LNCAP (cell line): ENCODE measurements around the gene DUSP10.

ENCODE experiments used
- CTCF ChIP-seq: fragments of 450-650 bp; IDR thresholded peaks from 2 replicates; pipeline ENCODE4 v1.5.1; 2017; ENCODE audit warnings: mild to moderate bottlenecking

Gene DUSP10

GRCh38 chr1:221740369-221740992 is 1.4 kb downstream of the DUSP10 start:
- no peak for TF ChIP-seq CTCF

DNA sequence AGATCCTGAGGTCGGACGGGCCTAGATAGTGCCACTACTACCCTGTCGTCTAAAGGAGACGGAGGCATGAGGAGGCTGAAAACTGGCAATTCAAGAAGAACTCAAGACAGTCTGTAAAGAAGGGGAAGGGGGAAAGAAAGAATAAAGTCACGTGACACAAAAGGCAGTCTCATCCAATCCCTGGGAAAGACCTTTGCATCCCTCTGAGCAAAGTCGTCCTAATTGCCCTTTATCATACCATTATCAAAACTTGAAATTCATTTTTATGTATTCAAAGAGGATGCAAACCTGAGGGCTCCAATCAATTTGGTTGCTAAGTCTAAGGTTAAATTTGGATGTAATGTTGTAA is 2.2 kb downstream of the DUSP10 start:
- TF ChIP-seq CTCF, result no peak

GRCh38 chr1:221739018-221739676 is 2.7 kb downstream of the DUSP10 start:
- TF ChIP-seq CTCF, result no peak

GRCh38 chr1:221736714-221737113 is 5.2 kb downstream of the DUSP10 start:
- TF ChIP-seq CTCF, result no peak

GRCh38 chr1:221735999-221736398 is 5.9 kb downstream of the DUSP10 start:
- no peak for TF ChIP-seq CTCF

- TF ChIP-seq CTCF, result no peak
Measured at GRCh38 chr1:221734187-221734586, 7.7 kb downstream of the DUSP10 start.

GRCh38 chr1:221732052-221732451 is 9.8 kb downstream of the DUSP10 start:
- no peak for TF ChIP-seq CTCF
